Endometrium (tissue), 2 donors: ENCODE results near the gene PRM3.

Experiments
- FAIRE-seq: peaks from 2 replicates; lab custom pipeline; 2012; peaks lifted over from hg19 to GRCh38; lab: Jason Lieb, UNC
- donor health status: control.
- donor health status: control.

Gene PRM3

DNA sequence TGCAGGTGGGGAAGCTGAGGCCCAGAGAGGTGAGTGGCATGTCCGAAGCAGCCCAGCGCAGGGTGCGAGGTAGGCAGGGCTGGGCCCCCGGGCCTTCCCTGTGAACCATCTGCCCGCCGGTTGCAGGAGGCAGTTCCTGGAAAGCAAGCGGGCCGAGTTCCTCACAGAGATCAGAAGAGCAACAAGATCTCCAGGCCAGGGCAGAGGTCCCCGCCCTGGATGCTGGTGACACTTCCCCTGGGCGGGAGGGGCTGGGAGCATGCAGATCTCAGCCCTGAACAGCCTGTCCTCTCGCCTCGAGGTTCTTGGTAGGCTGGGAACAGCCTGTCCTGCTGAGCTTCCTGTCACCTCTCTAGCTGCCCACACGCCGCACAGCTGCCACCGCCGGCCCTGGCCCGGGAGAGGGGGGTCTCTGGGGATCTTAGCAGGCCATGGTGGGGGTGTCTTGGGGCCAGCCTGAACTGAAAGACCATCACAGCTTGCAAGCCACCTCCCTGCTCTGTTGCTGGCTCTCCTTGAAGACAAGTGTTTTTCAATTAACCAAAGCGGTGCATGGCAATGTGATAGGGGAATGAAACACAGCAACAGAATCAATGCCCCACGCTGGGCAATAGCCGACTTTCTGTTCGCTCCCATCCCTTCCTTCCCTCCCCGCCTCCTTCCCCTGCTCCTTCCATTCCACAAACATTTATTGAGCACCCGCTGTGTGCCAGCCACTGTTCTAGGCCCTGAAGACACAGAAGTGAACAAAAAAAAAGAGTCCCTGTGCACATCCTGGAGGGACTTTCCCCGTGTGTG, 49.1 kb downstream of the PRM3 start:
- FAIRE-seq: no peak
